ENCODE measurements around the gene BBS4.
"Not testable (repeated sequence)": the region's sequence is repeated elsewhere in the genome, so short reads cannot be mapped to it uniquely, and the experiment has no call there.

- not testable (repeated sequence) for TF ChIP-seq CTCF, POLR2A (IDR thresholded peaks at IDR 0.05)
Observed at GRCh38 chr15:72725851-72726250, 39.8 kb downstream of the BBS4 start.
